ENCODE data around the gene THSD4. TPM values are rescaled to one million over a fixed set of nuclear protein-coding genes. Genes with fewer than 3 reads are reported as not detected.
A peak's percentile ranks its signal among the peaks of the same experiment; 100 is the strongest.

THSD4 gene
- total RNA-seq, 6 donors from 2014 or later = 16.8 to 39.7 (median 21.7) TPM

- H3K4me1 ChIP-seq = no peaks in the 10 kb centered on the region
- ATAC-seq (ENCODE audit: low FRiP score in 2 of 2) (peak; percentile 12 to 42), DNase-seq (no peak)
- 71 to 75% methylated on average over 1 of the region's 1 CpG for WGBS, 2 donors
- H3K27ac ChIP-seq = no peak overlapping the region
- no peaks in the 10 kb centered on the region for H3K9me3 ChIP-seq
- H3K4me3 ChIP-seq = no peak overlapping the region
- no peaks in the 10 kb centered on the region for H3K27me3 ChIP-seq
- TF ChIP-seq POLR2AphosphoS5 (IDR thresholded peaks at IDR 0.05) = no peak
- TF ChIP-seq EP300 (IDR thresholded peaks at IDR 0.05) = no peak
- TF ChIP-seq CTCF (IDR thresholded peaks at IDR 0.05) = no peak
- no peaks in the 10 kb centered on the region for H3K36me3 ChIP-seq
These were observed 356.1 kb downstream of the THSD4 start for GRCh38 chr15:71471347-71471746.

GRCh38 chr15:71472566-71472965, 357.3 kb downstream of the THSD4 start:
- no peak for TF ChIP-seq POLR2A (IDR thresholded peaks at IDR 0.05)
- 86 to 90% methylated on average over 4 of the region's 4 CpGs for WGBS, 2 donors
- no peaks in the 10 kb centered on the region for H3K27me3 ChIP-seq
- H3K36me3 ChIP-seq = no peaks in the 10 kb centered on the region
- H3K9me3 ChIP-seq = no peaks in the 10 kb centered on the region
- DNase-seq (no peak), ATAC-seq (ENCODE audit: low FRiP score in 2 of 2) (no peak)
- H3K27ac ChIP-seq = no peak overlapping the region
- H3K4me3 ChIP-seq = no peak overlapping the region
- no peaks in the 10 kb centered on the region for H3K4me1 ChIP-seq

- H3K27ac ChIP-seq = no peak overlapping the region
- ATAC-seq (ENCODE audit: low FRiP score in 2 of 2) (no peak), DNase-seq (no peak)
- H3K27me3 ChIP-seq = no peaks in the 10 kb centered on the region
- H3K36me3 ChIP-seq = no peaks in the 10 kb centered on the region
- 82 to 92% methylated on average over 2 to 3 of the region's 3 CpGs for WGBS, 2 donors
- H3K4me3 ChIP-seq = no peak overlapping the region
- H3K9me3 ChIP-seq = no peaks in the 10 kb centered on the region
- H3K4me1 ChIP-seq = no peaks in the 10 kb centered on the region
- no peak for TF ChIP-seq POLR2AphosphoS5 (IDR thresholded peaks at IDR 0.05)
- no peak for TF ChIP-seq CTCF (IDR thresholded peaks at IDR 0.05)
- TF ChIP-seq POLR2A (IDR thresholded peaks at IDR 0.05) = no peak
- no peak for TF ChIP-seq EP300 (IDR thresholded peaks at IDR 0.05)
These were observed 358.5 kb downstream of the THSD4 start for GRCh38 chr15:71473751-71474150.

GRCh38 chr15:71476823-71477222, 361.6 kb downstream of the THSD4 start:
- no peak overlapping the region for H3K27ac ChIP-seq
- H3K36me3 ChIP-seq = no peaks in the 10 kb centered on the region
- ATAC-seq (ENCODE audit: low FRiP score in 2 of 2) (no peak), DNase-seq (no peak)
- no peaks in the 10 kb centered on the region for H3K27me3 ChIP-seq
- H3K4me3 ChIP-seq = no peak overlapping the region
- TF ChIP-seq CTCF (IDR thresholded peaks at IDR 0.05) (no peak), POLR2A (IDR thresholded peaks at IDR 0.05) (no peak), EP300 (IDR thresholded peaks at IDR 0.05) (no peak), POLR2AphosphoS5 (IDR thresholded peaks at IDR 0.05) (no peak)
- no peaks in the 10 kb centered on the region for H3K9me3 ChIP-seq
- 82 to 89% methylated on average over 7 to 8 of the region's 8 CpGs for WGBS, 2 donors
- H3K4me1 ChIP-seq = no peaks in the 10 kb centered on the region

- 83% methylated on average over 6 of the region's 6 CpGs for WGBS, 2 donors
These were observed 365.3 kb downstream of the THSD4 start for GRCh38 chr15:71480556-71480955.

More at GRCh38 chr15:71480556-71480955, 365.3 kb downstream of the THSD4 start:
- no peaks in the 10 kb centered on the region for H3K27me3 ChIP-seq
- H3K4me1 ChIP-seq = no peaks in the 10 kb centered on the region
- ATAC-seq (ENCODE audit: low FRiP score in 2 of 2) = no peak
- no peak overlapping the region for H3K27ac ChIP-seq
- H3K4me3 ChIP-seq = no peak overlapping the region
- DNase-seq = no peak
- no peaks in the 10 kb centered on the region for H3K36me3 ChIP-seq
- no peaks in the 10 kb centered on the region for H3K9me3 ChIP-seq
- TF ChIP-seq POLR2AphosphoS5 (IDR thresholded peaks at IDR 0.05) (no peak), POLR2A (IDR thresholded peaks at IDR 0.05) (no peak), EP300 (IDR thresholded peaks at IDR 0.05) (no peak), CTCF (IDR thresholded peaks at IDR 0.05) (no peak)

Measured in upper lobe of left lung (tissue), 6 donors.